HG03520 (cell line): ENCODE measurements around the gene PWP2.

Source experiments
- ATAC-seq: cut with Tn5 transposase; IDR thresholded peaks from one replicate; pipeline ENCODE4 v1.9.1; 2021; ENCODE audit warnings: mild to moderate bottlenecking, moderate library complexity; ENCODE audit not compliant: unreplicated experiment

Gene PWP2

DNA sequence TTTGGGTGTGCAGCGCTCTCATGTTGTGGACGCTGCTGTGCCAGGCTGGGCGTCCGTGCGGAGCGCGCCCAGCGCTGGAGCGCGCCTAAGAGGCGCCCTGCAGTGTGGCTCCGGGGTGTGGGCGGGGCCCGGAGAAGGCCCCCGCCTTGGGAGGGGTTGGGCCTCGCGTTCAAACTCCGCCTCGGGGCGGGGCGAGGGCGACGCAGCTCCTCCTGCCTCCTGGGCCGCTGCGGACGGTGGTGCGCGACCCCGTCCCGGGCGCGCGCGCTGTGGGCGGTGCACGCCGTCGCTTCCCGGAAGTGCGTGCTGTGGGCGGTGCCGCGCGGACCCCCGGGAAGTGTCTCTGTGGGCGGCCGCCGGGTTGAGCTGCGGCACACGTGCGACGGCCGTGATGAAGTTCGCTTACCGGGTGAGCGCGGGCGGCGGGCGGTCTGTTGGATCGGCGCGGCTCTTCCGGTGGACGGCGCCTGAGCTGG is at the start of gene PWP2:
TSS of gene PWP2 (plus strand) at position 374 of the 476 bp plus-strand sequence. CDS start at position 392, 18 bp downstream.
- ATAC-seq: peak; percentile 90

GRCh38 chr21:44057960-44058651 is 49.1 kb upstream of the PWP2 start:
- no peak for ATAC-seq

DNA sequence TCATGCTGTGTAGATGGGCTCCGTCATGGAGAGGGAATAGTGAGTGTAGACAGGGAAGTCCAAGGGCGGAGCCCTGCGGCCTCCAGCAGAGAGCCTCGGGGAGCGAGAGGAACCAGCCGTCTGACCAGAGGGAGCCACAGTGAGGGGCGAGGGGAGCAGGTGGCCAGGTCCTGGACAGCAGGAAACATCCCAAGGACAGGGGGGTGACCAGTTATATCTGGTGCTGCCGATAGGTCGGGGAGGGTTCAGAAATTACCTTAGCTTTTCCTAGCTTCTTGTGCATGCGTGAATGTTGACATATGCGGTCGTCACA is 48.6 kb upstream of the PWP2 start:
- ATAC-seq: no peak

- no peak for ATAC-seq
Measured at GRCh38 chr21:44058981-44059380, 48.2 kb upstream of the PWP2 start.

- no peak for ATAC-seq
Measured at GRCh38 chr21:44059710-44060109, 47.5 kb upstream of the PWP2 start.

DNA sequence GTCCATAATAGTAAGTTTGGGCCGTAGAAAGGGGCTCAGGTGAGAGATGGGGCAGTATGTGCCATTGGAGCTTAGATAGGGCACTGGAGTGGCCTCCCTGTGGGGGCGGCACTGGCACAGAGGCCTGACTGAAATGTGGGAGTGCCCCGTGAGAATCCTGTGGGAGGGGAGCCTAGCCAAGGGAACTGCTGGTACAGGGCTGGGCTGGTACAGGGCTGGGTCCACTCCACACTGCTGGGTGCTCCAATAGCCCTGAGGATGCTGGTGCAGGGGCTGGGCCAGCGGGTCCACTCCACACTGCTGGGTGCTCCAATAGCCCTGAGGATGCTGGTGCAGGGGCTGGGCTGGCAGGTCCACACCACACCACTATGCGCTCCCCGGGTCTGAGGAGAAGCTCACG is 44.8 kb upstream of the PWP2 start:
- no peak for ATAC-seq

- no peak for ATAC-seq
Measured at GRCh38 chr21:44063151-44063912, 43.9 kb upstream of the PWP2 start.

GRCh38 chr21:44064852-44065403 is 42.3 kb upstream of the PWP2 start:
- ATAC-seq: no peak

DNA sequence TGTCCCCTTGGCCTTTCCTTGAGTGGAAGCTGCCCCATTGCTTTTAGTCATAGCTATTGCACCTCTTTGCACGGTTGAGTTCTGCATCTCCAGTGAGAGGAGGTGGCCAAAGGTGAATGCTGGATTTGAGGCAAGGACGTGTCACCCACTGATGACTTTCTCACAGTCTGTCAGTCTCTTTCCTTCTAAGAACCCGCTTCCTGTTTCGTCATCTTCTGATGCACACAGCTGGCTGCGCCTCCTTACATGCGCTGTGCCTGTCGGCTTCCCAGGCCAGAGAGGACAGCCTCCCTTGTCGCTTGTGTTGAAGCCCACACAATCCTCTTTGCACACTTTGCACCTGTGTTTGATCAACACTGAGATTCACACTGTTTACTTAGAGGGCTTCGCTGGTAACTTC is 41.8 kb upstream of the PWP2 start:
- ATAC-seq: no peak

DNA sequence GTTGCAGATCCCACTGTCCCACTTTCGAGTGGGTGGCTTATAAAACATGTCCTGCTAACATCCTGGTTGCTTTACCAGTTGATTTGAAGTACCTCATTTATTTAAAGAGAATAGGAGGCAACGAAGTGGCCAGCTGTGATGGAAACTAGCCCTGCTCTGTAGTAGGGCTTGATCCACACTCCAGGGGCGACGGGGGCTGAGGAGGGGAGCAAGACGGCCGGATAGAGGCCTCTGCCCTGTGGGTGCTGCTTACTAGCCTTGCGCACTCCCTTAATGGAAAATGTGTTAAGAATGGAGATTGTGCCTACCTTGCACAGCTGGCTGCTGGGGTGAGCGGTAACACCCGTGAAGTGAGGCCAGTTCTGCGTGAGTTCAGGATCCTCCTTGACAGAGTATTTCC is 41.1 kb upstream of the PWP2 start:
- no peak for ATAC-seq

DNA sequence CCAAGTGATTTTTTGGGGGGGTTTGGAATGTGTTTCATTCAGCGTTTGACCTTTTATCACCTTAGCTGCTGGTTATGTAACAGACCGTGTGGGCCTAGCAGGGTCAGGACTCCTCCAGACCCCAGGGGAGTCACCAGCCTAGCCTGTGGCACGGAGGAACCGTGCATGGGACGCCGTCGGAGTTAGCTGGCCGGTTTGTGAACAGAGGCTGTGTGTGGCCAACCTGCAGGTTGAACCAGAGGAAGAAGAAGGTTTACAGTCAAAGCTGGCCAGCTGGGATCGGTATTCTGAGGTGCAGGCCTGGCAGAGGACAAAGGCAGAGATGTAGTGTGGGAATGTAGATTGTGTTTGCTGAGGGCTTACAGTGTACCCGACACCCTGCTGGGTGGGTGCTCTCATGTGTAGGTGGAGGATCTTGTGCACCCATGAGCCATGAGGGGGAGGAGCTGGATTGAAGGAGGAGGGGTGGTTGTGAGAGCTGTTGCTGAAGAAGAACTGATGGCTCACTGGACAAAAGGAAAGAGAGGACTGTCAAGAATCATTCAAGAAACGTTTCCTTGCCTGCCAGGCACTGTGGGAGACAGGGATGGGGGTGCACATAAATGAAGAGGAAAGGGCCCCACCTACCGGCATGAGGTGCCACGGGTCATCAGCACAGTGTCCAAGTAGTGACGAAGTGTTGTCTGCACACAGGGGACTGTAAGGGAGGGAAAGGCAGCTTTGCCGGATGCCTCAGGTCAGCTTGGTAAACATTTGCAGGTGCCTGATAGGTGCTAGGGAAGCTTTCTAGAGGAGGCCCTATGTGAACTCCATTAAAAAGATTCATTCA is 40.0 kb upstream of the PWP2 start:
- ATAC-seq: no peak

GRCh38 chr21:44070391-44070790 is 36.8 kb upstream of the PWP2 start:
- no peak for ATAC-seq

DNA sequence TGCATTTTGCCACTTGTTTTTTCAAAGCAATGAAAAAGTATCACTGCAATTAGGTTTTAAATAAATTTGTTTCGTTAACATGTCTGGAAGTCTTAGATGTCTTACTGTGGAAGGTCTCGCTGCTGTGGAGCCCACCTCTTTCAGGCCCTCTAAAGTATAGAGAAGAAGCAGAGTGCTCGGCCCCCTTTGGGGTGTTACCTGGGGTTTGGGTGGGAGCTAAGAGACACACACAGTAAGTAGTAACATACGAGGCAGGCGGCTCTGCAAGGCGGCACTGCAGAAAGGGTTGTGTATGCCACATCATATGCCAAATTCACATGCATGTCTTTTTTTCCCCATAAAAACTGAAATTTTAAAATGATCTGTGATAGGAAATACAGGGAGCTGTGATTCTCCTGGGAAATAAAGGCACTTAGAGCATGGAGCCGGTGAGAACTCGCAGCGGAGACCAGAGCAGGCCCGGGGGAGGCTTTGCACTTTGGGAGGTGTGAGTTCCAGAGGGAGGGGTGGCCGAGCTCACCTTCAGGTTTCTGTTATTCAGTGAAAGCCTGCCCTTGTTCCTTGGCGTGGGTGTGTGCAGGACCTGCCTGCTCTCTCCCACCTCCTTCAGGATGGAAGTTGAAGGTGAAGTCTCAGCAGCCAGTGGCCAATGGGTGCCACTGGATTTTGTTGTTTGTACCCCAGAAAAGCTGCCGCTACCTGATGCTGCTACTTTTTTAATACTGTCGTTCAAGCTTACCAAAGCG is 35.7 kb upstream of the PWP2 start:
- ATAC-seq: no peak

GRCh38 chr21:44072111-44072510 is 35.1 kb upstream of the PWP2 start:
- ATAC-seq: no peak

GRCh38 chr21:44074315-44074958 is 32.8 kb upstream of the PWP2 start:
- ATAC-seq: no peak

DNA sequence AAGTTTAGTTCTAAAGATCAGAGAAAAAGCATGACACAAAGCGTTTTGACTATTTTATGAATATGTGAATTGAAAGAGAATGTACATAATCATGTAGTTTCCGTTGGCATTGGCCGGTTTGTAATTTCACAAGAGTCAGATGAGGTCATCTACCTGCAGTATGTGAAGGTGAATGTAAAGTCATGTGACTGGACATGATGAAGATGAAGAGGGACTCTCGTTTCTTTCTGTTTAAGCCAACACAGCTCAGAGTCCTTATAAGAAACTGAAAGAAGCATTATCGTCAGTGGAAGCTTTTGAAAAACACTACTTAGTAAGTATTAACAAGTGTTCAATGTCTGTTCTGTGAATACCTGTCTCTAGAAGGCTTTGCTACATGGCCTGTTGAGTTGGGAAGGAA is 30.9 kb upstream of the PWP2 start:
- no peak for ATAC-seq

DNA sequence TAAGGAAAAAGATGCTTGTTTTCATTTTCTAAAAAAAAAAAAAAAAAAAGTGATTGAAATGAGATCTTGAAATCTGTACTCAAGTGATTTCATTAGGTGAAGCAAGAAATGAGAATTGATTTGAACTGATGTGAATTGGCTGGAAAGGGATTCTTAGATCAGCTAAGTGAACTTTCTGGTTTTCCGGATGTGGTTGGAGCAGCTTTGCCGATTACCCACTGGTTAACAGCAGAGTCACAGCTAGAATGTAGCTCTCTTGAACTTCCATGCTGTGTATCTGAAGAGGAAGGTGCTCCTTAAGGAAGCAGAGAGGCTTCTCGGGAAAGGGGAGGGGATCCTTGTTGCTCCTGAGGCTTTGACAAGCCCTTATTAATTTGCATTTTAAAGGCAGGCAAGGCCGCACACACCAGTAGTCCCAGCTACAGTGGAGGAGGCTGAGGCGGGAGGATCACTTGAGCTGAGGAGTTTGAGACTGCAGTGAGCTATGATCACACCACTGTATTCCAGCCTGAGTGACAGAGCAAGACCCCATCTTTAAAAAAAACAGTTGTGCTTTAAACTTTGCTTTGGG is 28.7 kb upstream of the PWP2 start:
- ATAC-seq: no peak

GRCh38 chr21:44079446-44079845 is 27.8 kb upstream of the PWP2 start:
- ATAC-seq: no peak

DNA sequence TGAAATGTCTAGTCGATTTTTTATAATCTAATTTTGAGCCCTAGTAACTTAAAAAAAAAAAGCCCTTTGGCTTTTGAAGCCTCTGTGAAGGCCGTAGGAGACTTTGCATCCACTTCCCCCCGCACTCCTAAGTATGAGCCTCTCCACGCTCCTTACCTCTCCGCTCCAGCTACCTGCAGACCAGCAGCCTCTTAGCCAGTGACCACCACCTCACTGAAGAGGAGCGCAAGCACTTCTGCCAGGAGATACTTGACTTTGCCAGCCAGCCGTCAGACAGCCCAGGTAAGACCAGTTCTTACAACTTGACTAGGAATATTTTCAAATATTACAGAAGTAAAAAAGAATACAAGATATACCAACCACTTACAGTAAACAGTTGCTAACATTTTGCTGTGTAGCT is 27.4 kb upstream of the PWP2 start:
- ATAC-seq: no peak
